Brain microvascular endothelial cell (primary cell): ENCODE results near the gene AGRN.

ENCODE experiments used
- DNase-seq: peaks from one replicate; pipeline ENCODE4 v3.0.0-alpha.2; 2020
- H3K27ac ChIP-seq: fragments of 250-450 bp; sonication (Bioruptor Pico); 2 replicates; pipeline ENCODE4 v1.5.1; 2020; ENCODE audit warnings: mild to moderate bottlenecking, moderate library complexity
- H3K27me3 ChIP-seq: fragments of 250-450 bp; sonication (Bioruptor Pico); replicated peaks from 2 replicates; pipeline ENCODE4 v1.5.1; 2020; ENCODE audit warnings: mild to moderate bottlenecking
- H3K36me3 ChIP-seq: fragments of 250-450 bp; sonication (Bioruptor Pico); replicated peaks from 2 replicates; pipeline ENCODE4 v1.5.1; 2020; ENCODE audit warnings: mild to moderate bottlenecking
- H3K4me3 ChIP-seq: 2 replicates; pipeline ENCODE4 v1.5.1; 2011; ENCODE audit warnings: low read depth, mild to moderate bottlenecking, control low read depth, low read length, moderate library complexity
- CTCF ChIP-seq: IDR thresholded peaks from 2 replicates; pipeline ENCODE4 v1.5.1; 2011; ENCODE audit warnings: low read depth, mild to moderate bottlenecking, moderate library complexity, low read length, control low read depth, inconsistent platforms; ENCODE audit errors: missing control alignments
- in situ Hi-C: cut with HindIII; loops from 2 replicates; pipeline ENCODE4 v1.10.0; 2017; ENCODE audit warnings: low sequenced_read_pairs, low pct_ligation_motif_present

Gene AGRN

DNA sequence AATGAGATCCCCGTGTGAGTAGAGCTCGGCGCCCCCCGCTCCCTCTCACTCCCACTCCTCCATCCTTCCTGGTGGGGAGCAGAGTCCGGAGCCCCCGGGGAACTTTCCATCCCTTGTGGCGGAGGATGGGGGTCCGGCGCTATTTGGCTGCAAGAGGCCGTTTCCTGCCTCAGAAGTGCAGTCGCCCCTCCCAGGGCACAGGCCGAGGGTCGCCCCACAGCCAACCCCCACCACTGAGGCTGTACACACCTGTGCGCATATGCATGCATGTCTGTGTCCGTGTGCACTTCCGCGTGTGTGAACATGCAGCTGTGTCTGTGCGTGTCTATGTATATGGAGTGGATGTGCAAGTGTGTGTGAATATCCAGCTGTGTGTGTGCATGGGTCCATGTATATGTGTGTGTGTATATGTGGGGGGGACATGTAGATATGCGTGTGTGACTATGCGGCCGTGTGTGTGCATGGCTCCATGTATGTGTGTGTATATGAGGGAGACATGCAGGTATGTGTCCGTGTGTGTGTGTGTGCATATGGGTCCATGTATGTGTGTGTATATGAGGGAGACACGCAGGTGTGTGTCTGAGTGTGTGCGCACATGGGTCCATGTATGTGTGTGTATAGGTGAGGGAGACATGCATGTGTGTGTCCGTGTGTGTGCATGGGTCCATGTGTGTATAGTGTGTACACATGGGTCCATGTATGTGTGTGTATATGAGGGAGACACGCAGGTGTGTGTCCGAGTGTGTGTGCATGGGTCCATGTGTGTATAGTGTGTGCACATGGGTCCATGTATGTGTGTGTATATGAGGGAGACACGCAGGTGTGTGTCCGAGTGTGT, 32.3 kb downstream of the AGRN start:
- Histone ChIP-seq H3K27me3 (no peaks in the 10 kb centered on the region), H3K36me3 (peaks cover 55% of the 10 kb centered on the region), H3K4me3 (no peak overlapping the region), H3K27ac (no peak overlapping the region)
- DNase-seq, result no peak
- no peak for TF ChIP-seq CTCF
- in situ Hi-C loops, result no loop called here

- DNase-seq, result no peak
- peaks cover 50% of the 10 kb centered on the region for H3K36me3 ChIP-seq
- no peaks in the 10 kb centered on the region for H3K27me3 ChIP-seq
- in situ Hi-C loops, result no loop called here
- TF ChIP-seq CTCF, result no peak
- H3K4me3 ChIP-seq, result no peak overlapping the region
- no peak overlapping the region for H3K27ac ChIP-seq
Observed at GRCh38 chr1:1053022-1053421, 33.1 kb downstream of the AGRN start.

- no peak for TF ChIP-seq CTCF
- no peaks in the 10 kb centered on the region for H3K27me3 ChIP-seq
- in situ Hi-C loops, result no loop called here
- peaks cover 50% of the 10 kb centered on the region for H3K36me3 ChIP-seq
- H3K4me3 ChIP-seq, result no peak overlapping the region
- no peak for DNase-seq
- no peak overlapping the region for H3K27ac ChIP-seq
Observed at GRCh38 chr1:1053682-1054081, 33.8 kb downstream of the AGRN start.

- Histone ChIP-seq H3K27ac (no peak overlapping the region), H3K27me3 (no peaks in the 10 kb centered on the region), H3K4me3 (no peak overlapping the region), H3K36me3 (peaks cover 49% of the 10 kb centered on the region)
- in situ Hi-C loops, result no loop called here
- no peak for TF ChIP-seq CTCF
- DNase-seq, result no peak
Observed at GRCh38 chr1:1054099-1054700, 34.3 kb downstream of the AGRN start.

GRCh38 chr1:1054971-1055370, 35.1 kb downstream of the AGRN start:
- H3K27me3 ChIP-seq, result no peaks in the 10 kb centered on the region
- H3K4me3 ChIP-seq, result no peak overlapping the region
- H3K36me3 ChIP-seq, result peaks cover 45% of the 10 kb centered on the region
- DNase-seq, result no peak
- H3K27ac ChIP-seq, result no peak overlapping the region
- no peak for TF ChIP-seq CTCF
- in situ Hi-C loops, result no loop called here
